Smooth muscle cell (in vitro differentiated cells): ENCODE measurements around the gene CHRM5. TPM values are rescaled to one million over a fixed set of nuclear protein-coding genes. Genes with fewer than 3 reads are reported as not detected.

ENCODE experiments used
- DNase-seq: peaks from one replicate; lab custom pipeline; 2025; ENCODE audit not compliant: unreplicated experiment; lab: John Stamatoyannopoulos, UW
- H2AFZ ChIP-seq: fragments of 200-600 bp; sonication (generic); 2 replicates; pipeline ENCODE4 v1.6.0; 2016; ENCODE audit warnings: antibody characterized with exemption, low read depth, mild to moderate bottlenecking
- H3F3A ChIP-seq: fragments of 200-600 bp; sonication (generic); 2 replicates; pipeline ENCODE4 v1.6.0; 2017; ENCODE audit warnings: antibody characterized with exemption, low read depth
- H3K27ac ChIP-seq: fragments of 200-600 bp; sonication (generic); 2 replicates; pipeline ENCODE4 v1.5.1; 2016; ENCODE audit warnings: low read depth, mild to moderate bottlenecking
- H3K27me3 ChIP-seq: fragments of 200-600 bp; sonication (generic); 2 replicates; pipeline ENCODE4 v1.6.1; 2016; ENCODE audit warnings: low read depth, mild to moderate bottlenecking
- H3K36me3 ChIP-seq: fragments of 200-600 bp; sonication (generic); 2 replicates; pipeline ENCODE4 v1.5.1; 2016; ENCODE audit warnings: low read depth
- H3K4me1 ChIP-seq: fragments of 200-600 bp; sonication (generic); 2 replicates; pipeline ENCODE4 v1.5.1; 2016; ENCODE audit warnings: low read depth
- H3K4me2 ChIP-seq: fragments of 200-600 bp; sonication (generic); 2 replicates; pipeline ENCODE4 v1.6.0; 2016; ENCODE audit warnings: mild to moderate bottlenecking
- H3K4me3 ChIP-seq: fragments of 200-600 bp; sonication (generic); 2 replicates; pipeline ENCODE4 v1.5.1; 2016; ENCODE audit warnings: mild to moderate bottlenecking
- H3K79me2 ChIP-seq: fragments of 200-600 bp; sonication (generic); 2 replicates; pipeline ENCODE4 v1.6.0; 2016; ENCODE audit warnings: low read depth, mild to moderate bottlenecking
- H3K9ac ChIP-seq: fragments of 200-600 bp; sonication (generic); 2 replicates; pipeline ENCODE4 v1.6.0; 2016; ENCODE audit warnings: low read depth
- H3K9me3 ChIP-seq: fragments of 200-600 bp; sonication (generic); replicated peaks from 2 replicates; pipeline ENCODE4 v1.5.1; 2016; ENCODE audit warnings: low read depth
- H4K20me1 ChIP-seq: fragments of 200-600 bp; sonication (generic); 2 replicates; pipeline ENCODE4 v1.6.0; 2016; ENCODE audit warnings: low read depth
- WGBS: methylation state at CpG from one replicate; pipeline ENCODE4 v1.1.7; 2016; ENCODE audit warnings: low lambda C conversion rate; 5-methylcytosine and 5-hydroxymethylcytosine counted together
- polyA plus RNA-seq: library from polyadenylated mRNA; unstranded; fragments of >200 nt; fragmentation: Nextera tagmentation; extraction: Ambion mirVana; gene quantifications from 2 replicates; pipeline ENCODE4 v1.2.1, GENCODE V29; 2016
- total RNA-seq: library from RNA; depleted of rRNA; stranded (reverse); fragments of >200 nt; gene quantifications from 2 replicates; pipeline ENCODE4 v1.2.3, GENCODE V29; 2014
- TF ChIP-seq, protein P1 (sequence below): fragments of 200-600 bp; sonication (generic); IDR thresholded peaks from 2 replicates; pipeline ENCODE4 v1.5.1; 2017; ENCODE audit warnings: borderline replicate concordance, mild to moderate bottlenecking, antibody characterized with exemption; ENCODE audit not compliant: insufficient read depth, poor library complexity, severe bottlenecking

Gene CHRM5
- total and polyA plus RNA-seq, 2 experiments from 2014 or later = 0.05 TPM; not detected in 1

DNA sequence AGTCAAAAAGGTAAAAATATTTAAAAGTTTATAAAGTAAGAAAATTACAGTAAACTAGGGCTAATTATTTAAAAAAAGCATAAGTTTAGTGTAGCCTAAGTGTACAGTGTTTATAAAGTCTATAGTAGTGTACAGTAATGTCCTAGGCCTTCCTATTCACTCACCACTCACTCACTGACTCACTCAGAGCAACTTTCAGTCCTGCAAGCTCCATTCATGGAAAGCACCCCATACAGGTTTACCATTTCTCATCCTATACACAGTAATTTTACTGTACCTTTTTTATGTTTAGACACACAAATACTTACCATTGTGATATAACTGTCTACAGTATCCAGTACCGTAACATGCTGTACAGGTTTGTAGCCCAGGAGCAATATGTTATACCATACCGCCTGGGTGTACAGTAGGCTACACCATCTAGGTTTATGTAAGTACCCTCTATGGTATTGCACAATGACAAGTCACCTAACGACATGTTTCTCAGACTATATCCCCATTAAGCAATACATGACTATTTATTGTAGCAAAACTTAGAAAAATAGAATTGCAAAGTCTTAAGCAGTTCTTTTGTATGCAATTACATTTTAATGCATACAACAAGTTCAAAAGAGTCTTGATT is 51.2 kb downstream of the CHRM5 start:
- WGBS = 92% methylated on average over 3 of the region's 3 CpGs
- TF ChIP-seq, protein P1, sequence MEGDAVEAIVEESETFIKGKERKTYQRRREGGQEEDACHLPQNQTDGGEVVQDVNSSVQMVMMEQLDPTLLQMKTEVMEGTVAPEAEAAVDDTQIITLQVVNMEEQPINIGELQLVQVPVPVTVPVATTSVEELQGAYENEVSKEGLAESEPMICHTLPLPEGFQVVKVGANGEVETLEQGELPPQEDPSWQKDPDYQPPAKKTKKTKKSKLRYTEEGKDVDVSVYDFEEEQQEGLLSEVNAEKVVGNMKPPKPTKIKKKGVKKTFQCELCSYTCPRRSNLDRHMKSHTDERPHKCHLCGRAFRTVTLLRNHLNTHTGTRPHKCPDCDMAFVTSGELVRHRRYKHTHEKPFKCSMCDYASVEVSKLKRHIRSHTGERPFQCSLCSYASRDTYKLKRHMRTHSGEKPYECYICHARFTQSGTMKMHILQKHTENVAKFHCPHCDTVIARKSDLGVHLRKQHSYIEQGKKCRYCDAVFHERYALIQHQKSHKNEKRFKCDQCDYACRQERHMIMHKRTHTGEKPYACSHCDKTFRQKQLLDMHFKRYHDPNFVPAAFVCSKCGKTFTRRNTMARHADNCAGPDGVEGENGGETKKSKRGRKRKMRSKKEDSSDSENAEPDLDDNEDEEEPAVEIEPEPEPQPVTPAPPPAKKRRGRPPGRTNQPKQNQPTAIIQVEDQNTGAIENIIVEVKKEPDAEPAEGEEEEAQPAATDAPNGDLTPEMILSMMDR = no peak

DNA sequence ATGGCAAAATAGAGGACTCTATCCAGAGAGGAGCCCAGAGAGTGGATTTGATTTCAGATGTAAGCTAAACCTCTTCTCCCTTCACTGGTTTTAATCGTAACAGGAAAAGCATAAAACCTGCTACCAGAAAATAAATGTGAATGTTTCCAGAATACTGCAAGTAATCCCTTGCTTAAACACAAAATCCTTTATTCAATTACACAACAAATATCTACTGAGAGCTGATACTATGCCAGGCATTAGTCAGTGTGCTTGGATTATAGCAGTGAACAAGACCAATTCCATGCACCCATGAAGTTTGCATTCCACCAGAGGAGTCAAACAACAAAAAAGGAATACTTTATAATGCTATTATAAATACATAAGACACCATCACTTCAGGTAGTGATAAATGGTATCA is 55.6 kb downstream of the CHRM5 start:
- H3K9ac ChIP-seq = no peak overlapping the region
- no peaks in the 10 kb centered on the region for H3K36me3 ChIP-seq
- H3K4me3 ChIP-seq = no peak overlapping the region
- peaks cover 3% of the 10 kb centered on the region for H3K4me1 ChIP-seq
- no peaks in the 10 kb centered on the region for H3K9me3 ChIP-seq
- H2AFZ ChIP-seq = no peak overlapping the region
- WGBS = 18% methylated on average over 1 of the region's 1 CpG
- H3K27me3 ChIP-seq = no peaks in the 10 kb centered on the region
- TF ChIP-seq, protein P1 = no peak
- H3K79me2 ChIP-seq = no peaks in the 10 kb centered on the region
- no peaks in the 10 kb centered on the region for H3F3A ChIP-seq
- peak overlapping the region; percentile 58 for H3K4me2 ChIP-seq
- DNase-seq = no peak
- H3K27ac ChIP-seq = no peak overlapping the region
- no peaks in the 10 kb centered on the region for H4K20me1 ChIP-seq

More for the DNA sequence above, 51.2 kb downstream of the CHRM5 start:
- no peaks in the 10 kb centered on the region for H3F3A ChIP-seq
- no peaks in the 10 kb centered on the region for H3K79me2 ChIP-seq
- H3K36me3 ChIP-seq = no peaks in the 10 kb centered on the region
- H2AFZ ChIP-seq = no peak overlapping the region
- H3K27me3 ChIP-seq = no peaks in the 10 kb centered on the region
- H3K9me3 ChIP-seq = no peaks in the 10 kb centered on the region
- no peak overlapping the region for H3K27ac ChIP-seq
- no peak overlapping the region for H3K4me3 ChIP-seq
- peaks cover 3% of the 10 kb centered on the region for H3K4me1 ChIP-seq
- no peak overlapping the region for H3K4me2 ChIP-seq
- DNase-seq = no peak
- H4K20me1 ChIP-seq = no peaks in the 10 kb centered on the region
- H3K9ac ChIP-seq = no peak overlapping the region

DNA sequence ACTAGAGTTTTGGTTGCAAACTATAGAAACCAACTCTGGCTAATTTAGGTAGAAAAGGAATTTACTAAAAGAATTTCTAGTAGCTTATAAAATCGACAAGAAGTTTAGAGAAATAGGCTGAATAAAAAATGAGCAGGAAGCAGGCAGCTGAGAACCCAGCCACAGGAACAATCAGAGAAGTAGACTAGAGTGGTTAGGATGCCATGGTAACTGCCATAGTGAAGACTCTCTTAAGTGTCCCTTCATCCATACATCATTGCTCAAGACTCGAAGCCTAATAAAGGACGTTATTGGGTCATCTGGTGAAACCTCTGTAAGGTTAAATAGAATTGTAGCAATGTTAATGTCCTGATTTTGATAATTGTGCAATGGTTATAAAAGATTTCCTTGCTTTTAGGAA is 57.0 kb downstream of the CHRM5 start:
- 89% methylated on average over 3 of the region's 3 CpGs for WGBS
- no peaks in the 10 kb centered on the region for H3F3A ChIP-seq
- no peak overlapping the region for H3K9ac ChIP-seq
- no peaks in the 10 kb centered on the region for H3K27me3 ChIP-seq
- TF ChIP-seq, protein P1 = no peak
- no peak overlapping the region for H3K27ac ChIP-seq
- DNase-seq = no peak
- no peak overlapping the region for H3K4me3 ChIP-seq
- H4K20me1 ChIP-seq = no peaks in the 10 kb centered on the region
- peaks cover 3% of the 10 kb centered on the region for H3K4me1 ChIP-seq
- H2AFZ ChIP-seq = no peak overlapping the region
- H3K79me2 ChIP-seq = peaks cover 9% of the 10 kb centered on the region
- no peaks in the 10 kb centered on the region for H3K36me3 ChIP-seq
- H3K9me3 ChIP-seq = no peaks in the 10 kb centered on the region
- no peak overlapping the region for H3K4me2 ChIP-seq

DNA sequence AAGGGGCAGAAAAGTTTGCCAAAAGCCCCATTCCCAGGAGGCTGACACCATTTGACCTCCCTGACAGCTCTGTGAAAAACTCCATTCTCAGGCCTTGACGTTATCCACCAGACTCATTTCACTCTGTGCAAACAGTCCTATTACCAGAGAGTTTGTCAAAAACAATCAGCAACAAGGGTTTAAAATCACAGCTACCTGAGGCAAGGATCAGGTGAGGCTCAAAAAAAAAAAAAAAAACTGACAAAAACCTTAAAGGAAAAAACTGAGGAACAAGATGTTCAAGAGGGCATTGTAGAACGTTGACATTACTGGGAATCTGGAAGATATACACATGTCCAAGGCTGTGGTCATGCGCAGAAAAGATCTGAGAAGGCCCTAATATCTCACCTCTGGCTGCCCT is 59.3 kb downstream of the CHRM5 start:
- Histone ChIP-seq H3K4me2 (no peak overlapping the region), H3K79me2 (peaks cover 9% of the 10 kb centered on the region), H3F3A (no peaks in the 10 kb centered on the region), H3K4me3 (no peak overlapping the region), H3K27ac (no peak overlapping the region), H2AFZ (no peak overlapping the region), H4K20me1 (no peaks in the 10 kb centered on the region), H3K4me1 (peaks cover 3% of the 10 kb centered on the region), H3K27me3 (no peaks in the 10 kb centered on the region), H3K36me3 (no peaks in the 10 kb centered on the region), H3K9me3 (no peaks in the 10 kb centered on the region), H3K9ac (no peak overlapping the region)
- TF ChIP-seq, protein P1 = no peak
- no peak for DNase-seq
- WGBS = 64% methylated on average over 3 of the region's 3 CpGs
